Activated T-helper 17 cell treated with anti-CD3 and anti-CD28 coated beads, Interleukin-2, amount 50 U/mL, for 72 hours (primary cell): Measurements from ENCODE around the gene NFIL3. TPM values are rescaled to one million over a fixed set of nuclear protein-coding genes. Genes with fewer than 3 reads are reported as not detected.

Experiments
- ATAC-seq: fragments of 150-1000 bp; cut with Tn5 transposase; replicated peaks from 2 replicates; pipeline ENCODE4 v1.10.0; 2021; ENCODE audit warnings: mild to moderate bottlenecking, moderate library complexity
- H3K27ac Mint-ChIP-seq: one replicate; pipeline ENCODE4 v1.8.0; 2022; ENCODE audit warnings: mixed read lengths
- H3K27me3 Mint-ChIP-seq: one replicate; pipeline ENCODE4 v1.8.0; 2022; ENCODE audit warnings: mixed read lengths
- H3K36me3 Mint-ChIP-seq: one replicate; pipeline ENCODE4 v1.8.0; 2022; ENCODE audit warnings: low read depth, mild to moderate bottlenecking, mixed read lengths
- H3K4me1 Mint-ChIP-seq: one replicate; pipeline ENCODE4 v1.8.0; 2022; ENCODE audit warnings: mixed read lengths
- H3K4me3 Mint-ChIP-seq: one replicate; pipeline ENCODE4 v1.8.0; 2022; ENCODE audit warnings: mild to moderate bottlenecking, mixed read lengths
- H3K9me3 Mint-ChIP-seq: one replicate; pipeline ENCODE4 v1.8.0; 2022; ENCODE audit warnings: mixed read lengths
- total RNA-seq, 2 donors: library from RNA; stranded (reverse); gene quantifications; one replicate each; pipeline ENCODE4 v1.2.3, GENCODE V29; 2022

The NFIL3 gene
- total RNA-seq, 2 donors from 2014 or later, result 26.6 to 67.7 TPM

GRCh38 chr9:91416096-91416712, 7.4 kb downstream of the NFIL3 start:
- peak; percentile 54 for ATAC-seq
- Mint-ChIP-seq H3K27me3 (no peaks in the 10 kb centered on the region), H3K4me3 (peak overlapping the region; percentile 100), H3K36me3 (peaks cover 79% of the 10 kb centered on the region), H3K27ac (peak overlapping the region; percentile 94), H3K9me3 (no peaks in the 10 kb centered on the region), H3K4me1 (peaks cover 34% of the 10 kb centered on the region)

GRCh38 chr9:91415290-91415689, 8.3 kb downstream of the NFIL3 start:
- H3K27ac Mint-ChIP-seq, result peak overlapping the region; percentile 94
- peaks cover 82% of the 10 kb centered on the region for H3K36me3 Mint-ChIP-seq
- H3K4me3 Mint-ChIP-seq, result peak overlapping the region; percentile 100
- no peaks in the 10 kb centered on the region for H3K27me3 Mint-ChIP-seq
- peaks cover 41% of the 10 kb centered on the region for H3K4me1 Mint-ChIP-seq
- no peaks in the 10 kb centered on the region for H3K9me3 Mint-ChIP-seq
- ATAC-seq, result peak; percentile 80

DNA sequence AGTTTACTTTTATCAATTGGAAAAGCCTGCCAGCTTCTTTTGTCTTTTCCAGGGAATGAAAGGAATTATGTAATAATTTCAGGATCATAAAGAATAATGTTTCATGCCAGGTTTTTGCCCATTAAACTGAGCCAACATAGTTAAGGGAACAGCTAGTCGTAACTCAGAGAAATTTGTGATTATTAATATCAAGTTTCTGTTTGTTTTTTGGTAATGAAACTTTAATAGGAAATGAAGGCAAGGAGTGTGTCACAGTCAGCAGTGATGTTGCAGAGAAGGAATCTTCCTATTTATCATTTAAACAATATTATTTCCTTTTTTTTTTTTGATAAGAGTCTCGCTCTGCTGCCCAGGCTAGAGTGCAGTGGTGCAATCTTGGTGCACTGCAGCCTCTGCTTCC, 10.7 kb downstream of the NFIL3 start:
- Mint-ChIP-seq H3K27me3 (no peaks in the 10 kb centered on the region), H3K4me3 (no peak overlapping the region), H3K27ac (no peak overlapping the region), H3K36me3 (peaks cover 80% of the 10 kb centered on the region), H3K9me3 (no peaks in the 10 kb centered on the region), H3K4me1 (peaks cover 28% of the 10 kb centered on the region)
- ATAC-seq, result no peak

GRCh38 chr9:91411096-91411771, 12.4 kb downstream of the NFIL3 start:
- H3K4me3 Mint-ChIP-seq, result no peak overlapping the region
- no peak overlapping the region for H3K27ac Mint-ChIP-seq
- H3K9me3 Mint-ChIP-seq, result no peaks in the 10 kb centered on the region
- ATAC-seq, result no peak
- peaks cover 23% of the 10 kb centered on the region for H3K4me1 Mint-ChIP-seq
- no peaks in the 10 kb centered on the region for H3K27me3 Mint-ChIP-seq
- H3K36me3 Mint-ChIP-seq, result peaks cover 87% of the 10 kb centered on the region

DNA sequence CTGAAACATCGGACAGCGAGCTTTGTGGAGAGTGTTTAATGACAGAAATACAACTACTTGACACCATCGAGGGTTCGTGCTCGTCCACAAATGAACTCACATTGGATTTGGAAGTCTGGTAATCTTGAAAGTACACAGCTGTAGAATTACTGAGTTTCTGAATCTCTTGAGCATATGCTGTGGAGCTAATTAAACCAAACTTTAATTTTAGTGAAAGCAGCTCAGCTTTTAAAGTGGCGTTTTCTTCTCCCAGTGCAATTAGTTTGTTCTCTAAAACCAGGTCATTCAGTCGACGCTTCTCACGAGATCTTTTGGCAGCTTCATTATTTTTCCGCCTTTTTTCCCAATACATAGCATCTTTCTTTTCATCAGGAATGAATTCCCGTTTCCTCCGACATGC, 13.5 kb downstream of the NFIL3 start:
- no peaks in the 10 kb centered on the region for H3K27me3 Mint-ChIP-seq
- H3K27ac Mint-ChIP-seq, result no peak overlapping the region
- peaks cover 19% of the 10 kb centered on the region for H3K4me1 Mint-ChIP-seq
- no peak overlapping the region for H3K4me3 Mint-ChIP-seq
- ATAC-seq, result no peak
- peaks cover 87% of the 10 kb centered on the region for H3K36me3 Mint-ChIP-seq
- H3K9me3 Mint-ChIP-seq, result no peaks in the 10 kb centered on the region

DNA sequence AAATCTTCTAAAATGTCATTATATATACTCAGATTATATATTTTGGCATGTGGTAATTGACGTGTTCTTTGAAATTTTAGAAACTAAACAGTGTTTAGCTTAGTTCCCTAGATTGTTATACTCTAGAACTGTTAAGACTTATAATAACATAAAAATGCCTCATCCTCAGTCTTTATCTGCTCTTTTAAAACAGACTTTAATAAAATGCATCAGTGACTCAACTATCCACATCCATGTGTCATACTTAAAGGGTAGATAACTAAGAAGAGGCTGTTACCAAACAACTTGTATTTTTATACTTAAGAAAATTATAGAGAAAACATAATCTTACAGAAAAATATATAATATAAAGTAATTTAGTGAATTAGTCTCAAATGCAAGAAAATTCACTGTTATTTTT, 15.2 kb downstream of the NFIL3 start:
- no peak for ATAC-seq
- H3K4me1 Mint-ChIP-seq, result peaks cover 10% of the 10 kb centered on the region
- no peaks in the 10 kb centered on the region for H3K9me3 Mint-ChIP-seq
- H3K27ac Mint-ChIP-seq, result no peak overlapping the region
- no peak overlapping the region for H3K4me3 Mint-ChIP-seq
- peaks cover 73% of the 10 kb centered on the region for H3K36me3 Mint-ChIP-seq
- H3K27me3 Mint-ChIP-seq, result no peaks in the 10 kb centered on the region

- ATAC-seq, result no peak
Observed at GRCh38 chr9:91407580-91408318, 15.9 kb downstream of the NFIL3 start.

DNA sequence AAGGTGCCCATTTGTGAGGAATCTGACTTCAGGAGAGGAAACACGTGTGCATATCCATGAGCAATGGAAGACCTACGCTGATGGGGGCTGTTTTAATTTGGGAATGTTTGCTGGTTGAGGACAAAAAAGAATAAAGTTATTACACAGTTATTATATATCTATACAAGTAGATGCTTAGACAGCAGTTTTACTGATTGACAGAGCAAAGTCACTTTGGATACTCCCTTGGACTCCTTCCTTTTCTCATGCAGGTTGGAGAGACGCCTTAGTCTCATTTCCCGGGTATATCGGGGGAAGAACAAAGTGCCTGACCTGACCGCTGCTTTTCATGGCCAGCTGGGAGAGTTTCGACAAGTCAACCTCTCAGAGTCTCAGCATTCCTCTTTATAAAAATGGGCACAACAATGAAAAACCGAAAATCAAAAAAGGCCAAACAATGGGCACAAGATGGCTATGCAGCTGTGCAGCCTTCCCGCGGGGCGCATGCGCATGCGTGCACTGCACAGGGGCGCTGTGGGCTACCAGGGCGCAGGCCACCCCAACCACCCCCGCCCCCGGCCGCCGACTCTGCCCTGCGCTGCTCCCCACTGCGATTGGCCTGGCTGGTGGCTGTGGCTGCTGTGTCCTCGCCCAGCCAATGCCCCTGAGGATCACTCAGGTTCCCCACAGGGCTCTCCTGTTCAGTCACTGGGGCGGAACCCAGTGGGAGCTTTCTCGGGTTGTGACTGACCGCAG, 18.1 kb downstream of the NFIL3 start:
- ATAC-seq, result no peak
- H3K4me1 Mint-ChIP-seq, result peaks cover 6% of the 10 kb centered on the region
- H3K9me3 Mint-ChIP-seq, result peaks cover 3% of the 10 kb centered on the region
- H3K4me3 Mint-ChIP-seq, result no peak overlapping the region
- H3K36me3 Mint-ChIP-seq, result peaks cover 46% of the 10 kb centered on the region
- no peak overlapping the region for H3K27ac Mint-ChIP-seq
- peaks cover 4% of the 10 kb centered on the region for H3K27me3 Mint-ChIP-seq

More at GRCh38 chr9:91407580-91408318, 15.9 kb downstream of the NFIL3 start:
- no peak overlapping the region for H3K27ac Mint-ChIP-seq
- no peaks in the 10 kb centered on the region for H3K9me3 Mint-ChIP-seq
- no peaks in the 10 kb centered on the region for H3K27me3 Mint-ChIP-seq
- H3K4me3 Mint-ChIP-seq, result no peak overlapping the region
- H3K4me1 Mint-ChIP-seq, result peaks cover 10% of the 10 kb centered on the region
- H3K36me3 Mint-ChIP-seq, result peaks cover 67% of the 10 kb centered on the region

DNA sequence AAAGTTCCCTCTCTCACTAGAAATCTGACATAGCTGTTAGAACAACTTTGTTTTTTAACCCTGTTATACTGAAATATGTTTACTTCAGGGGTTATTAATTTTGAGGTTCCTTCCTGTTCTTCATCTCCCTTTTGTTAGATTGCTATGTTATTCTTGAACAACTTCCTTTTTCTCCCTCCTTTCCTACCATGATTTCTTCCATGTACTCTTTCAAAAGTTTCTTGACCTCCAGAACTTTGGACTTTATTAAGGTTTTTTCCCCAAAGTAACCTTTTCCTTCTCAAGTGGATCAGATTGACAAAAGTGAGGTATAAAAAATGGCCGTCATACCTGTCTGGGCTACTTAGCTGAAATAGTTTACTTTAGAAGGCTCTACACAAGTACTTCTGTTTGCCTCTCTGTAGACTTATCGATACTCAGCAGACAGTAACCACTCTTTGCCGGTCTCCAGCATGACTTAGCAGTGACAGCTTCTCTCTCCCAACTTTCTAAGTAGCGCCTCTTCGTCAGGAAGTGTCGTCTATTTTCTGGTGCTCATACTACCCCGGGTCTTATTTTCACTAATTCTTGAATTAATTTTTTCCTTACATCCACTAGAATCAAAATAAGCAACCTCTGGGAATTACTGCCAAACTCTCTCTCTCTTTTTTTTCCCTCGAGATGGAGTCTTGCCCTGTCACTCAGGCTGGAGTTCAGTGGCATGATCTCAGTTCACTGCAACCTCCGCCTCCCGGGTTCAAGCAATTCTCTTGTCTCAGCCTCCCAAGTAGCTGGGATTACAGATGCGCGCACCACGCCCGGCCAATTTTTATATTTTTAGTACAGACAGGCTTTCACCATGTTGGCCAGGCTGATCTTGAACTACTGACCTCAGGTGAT, 19.7 kb downstream of the NFIL3 start:
- peaks cover 4% of the 10 kb centered on the region for H3K27me3 Mint-ChIP-seq
- peaks cover 3% of the 10 kb centered on the region for H3K9me3 Mint-ChIP-seq
- H3K36me3 Mint-ChIP-seq, result peaks cover 30% of the 10 kb centered on the region

GRCh38 chr9:91398926-91399325, 24.7 kb downstream of the NFIL3 start:
- Mint-ChIP-seq H3K9me3 (peaks cover 3% of the 10 kb centered on the region), H3K36me3 (no peaks in the 10 kb centered on the region), H3K4me3 (no peak overlapping the region), H3K27ac (no peak overlapping the region), H3K27me3 (peaks cover 12% of the 10 kb centered on the region), H3K4me1 (peaks cover 14% of the 10 kb centered on the region)
- ATAC-seq, result no peak

More for the DNA sequence above, 19.7 kb downstream of the NFIL3 start:
- H3K27ac Mint-ChIP-seq, result no peak overlapping the region
- H3K4me3 Mint-ChIP-seq, result no peak overlapping the region
- ATAC-seq, result no peak
- peaks cover 3% of the 10 kb centered on the region for H3K4me1 Mint-ChIP-seq

DNA sequence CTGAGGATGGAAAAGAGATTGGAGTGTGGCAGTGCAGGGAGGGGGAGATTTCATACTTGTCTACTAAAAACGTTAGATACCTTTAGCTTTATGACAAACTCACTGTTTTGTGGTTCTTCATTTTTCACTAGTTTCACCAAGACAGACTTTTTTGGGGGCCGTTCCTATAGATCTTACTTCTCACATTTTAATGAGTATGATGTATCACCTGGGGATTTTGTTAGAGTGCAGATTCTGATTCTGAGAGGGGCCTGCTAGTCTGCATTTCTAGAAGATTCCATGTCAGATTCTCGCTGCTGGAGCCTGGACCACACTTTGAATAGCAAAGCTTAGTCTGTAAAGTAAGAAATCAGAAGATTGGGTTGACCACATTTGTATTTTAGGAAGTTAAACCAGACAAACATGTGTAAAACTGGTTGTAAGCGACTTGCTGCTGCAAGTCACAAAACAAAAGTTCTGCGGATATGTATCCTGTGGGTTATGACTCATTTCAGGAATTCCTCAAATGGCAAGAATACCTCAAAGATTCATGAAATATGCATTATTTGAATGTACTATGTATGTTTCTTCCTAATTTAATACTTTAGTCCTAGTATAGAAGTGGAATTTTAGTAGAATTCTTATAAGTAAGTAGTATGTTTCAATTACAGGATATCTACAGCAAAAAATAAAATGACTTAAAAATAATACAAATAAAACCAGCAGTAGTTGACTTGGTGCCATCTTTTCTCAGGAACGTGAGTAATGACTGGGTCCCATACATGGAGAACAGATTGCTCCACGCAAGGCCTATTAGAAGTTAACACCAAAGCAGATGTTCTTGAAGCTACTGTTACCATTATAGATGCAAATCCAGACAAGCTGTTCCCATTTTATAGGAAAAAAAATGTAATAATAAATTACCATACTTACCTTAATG, 27.8 kb downstream of the NFIL3 start:
- Mint-ChIP-seq H3K36me3 (no peaks in the 10 kb centered on the region), H3K27me3 (peaks cover 8% of the 10 kb centered on the region), H3K27ac (peak overlapping the region; percentile 56), H3K4me1 (peaks cover 11% of the 10 kb centered on the region), H3K4me3 (peak overlapping the region; percentile 23), H3K9me3 (no peaks in the 10 kb centered on the region)
- ATAC-seq, result peak; percentile 85

- Mint-ChIP-seq H3K27me3 (peaks cover 8% of the 10 kb centered on the region), H3K27ac (peak overlapping the region; percentile 56), H3K4me1 (peaks cover 11% of the 10 kb centered on the region), H3K4me3 (peak overlapping the region; percentile 23), H3K9me3 (no peaks in the 10 kb centered on the region), H3K36me3 (no peaks in the 10 kb centered on the region)
- ATAC-seq, result peak; percentile 66
Observed at GRCh38 chr9:91395106-91395552, 28.5 kb downstream of the NFIL3 start.

DNA sequence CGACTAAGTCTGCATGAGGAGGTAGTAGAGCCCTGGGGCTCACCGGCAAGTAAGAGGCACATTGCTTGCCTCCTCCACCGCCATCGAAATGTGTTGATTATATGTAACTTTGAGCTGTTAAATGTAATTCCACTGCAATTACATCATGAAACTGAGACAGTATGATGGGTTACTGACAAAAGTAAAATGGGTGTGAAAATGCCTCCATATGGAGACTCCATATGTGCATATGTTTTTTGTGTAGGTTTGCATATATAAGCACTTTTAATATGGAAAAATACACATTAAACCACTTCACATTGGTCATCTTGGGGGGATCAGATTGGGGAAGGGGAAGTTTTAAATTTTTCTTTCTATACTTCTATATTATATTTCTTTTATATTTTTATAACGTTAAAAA, 29.8 kb downstream of the NFIL3 start:
- no peak overlapping the region for H3K4me3 Mint-ChIP-seq
- H3K4me1 Mint-ChIP-seq, result peaks cover 11% of the 10 kb centered on the region
- H3K36me3 Mint-ChIP-seq, result no peaks in the 10 kb centered on the region
- no peaks in the 10 kb centered on the region for H3K9me3 Mint-ChIP-seq
- no peak overlapping the region for H3K27ac Mint-ChIP-seq
- no peak for ATAC-seq
- peaks cover 8% of the 10 kb centered on the region for H3K27me3 Mint-ChIP-seq
